IMR-90 (cell line): ENCODE results near the gene CRISPLD2. TPM values are rescaled to one million over a fixed set of nuclear protein-coding genes. Genes with fewer than 3 reads are reported as not detected.
A peak's percentile ranks its signal among the peaks of the same experiment; 100 is the strongest.

Experiments
- ATAC-seq: fragments of 200-7000 bp; cut with Tn5 transposase; 2 replicates; pipeline ENCODE4 v1.9.1; 2020; ENCODE audit warnings: low read depth, mild to moderate bottlenecking, moderate library complexity
- BruUV-seq: library from RNA; stranded (reverse); fragments of 400-500 nt; replicated peaks from 2 replicates; lab custom pipeline; 2021; lab: Mats Ljungman, UMichigan
- CTCF ChIA-PET: fragments of 300-600 bp; formaldehyde crosslinking; extraction: SDS; loops from one replicate; lab custom pipeline; 2021; ENCODE audit warnings: antibody characterized with exemption; lab: Yijun Ruan, JAX
- POLR2A ChIA-PET: fragments of 300-600 bp; sonication (Branson Sonifier 250); formaldehyde crosslinking; loops from one replicate; lab custom pipeline; 2022; ENCODE audit warnings: antibody characterized with exemption; ENCODE audit not compliant: unreplicated experiment; lab: Charles Lee
- DNase-seq: peaks from one replicate; pipeline ENCODE4 v3.0.0; 2013
- H2AFZ ChIP-seq: replicated peaks from 2 replicates; pipeline ENCODE3; 2013; ENCODE audit warnings: low read length, mild to moderate bottlenecking; ENCODE audit not compliant: poor library complexity
- H2AK5ac ChIP-seq: 2 replicates; pipeline ENCODE4 v1.6.1; 2013; ENCODE audit warnings: low read depth, low read length, inconsistent platforms
- H2AK9ac ChIP-seq: replicated peaks from 2 replicates; pipeline ENCODE3; 2013; ENCODE audit warnings: mild to moderate bottlenecking, low read depth, low read length, moderate library complexity; ENCODE audit not compliant: poor library complexity
- H2BK120ac ChIP-seq: 2 replicates; pipeline ENCODE4 v1.6.1; 2013; ENCODE audit warnings: low read depth, low read length, inconsistent platforms
- H2BK15ac ChIP-seq: 3 replicates; pipeline ENCODE4 v1.6.1; 2013; ENCODE audit warnings: low read depth, low read length, inconsistent platforms
- H2BK20ac ChIP-seq: 2 replicates; pipeline ENCODE4 v1.6.1; 2013; ENCODE audit warnings: low read depth, mild to moderate bottlenecking, inconsistent platforms, low read length, moderate library complexity
- H2BK5ac ChIP-seq: 2 replicates; pipeline ENCODE4 v1.6.1; 2013; ENCODE audit warnings: mild to moderate bottlenecking, low read depth, low read length, inconsistent platforms; ENCODE audit not compliant: poor library complexity, severe bottlenecking
- H3K14ac ChIP-seq: replicated peaks from 2 replicates; pipeline ENCODE4 v1.6.1; 2013; ENCODE audit warnings: low read depth, low read length, inconsistent platforms
- H3K18ac ChIP-seq: 2 replicates; pipeline ENCODE4 v1.6.1; 2013; ENCODE audit warnings: low read depth, low read length, control low read depth
- H3K23ac ChIP-seq: 2 replicates; pipeline ENCODE4 v1.6.1; 2013; ENCODE audit warnings: low read depth, low read length, inconsistent platforms
- H3K27ac ChIP-seq: 2 replicates; pipeline ENCODE4 v1.5.1; 2013; ENCODE audit warnings: mild to moderate bottlenecking, control low read depth, low read length; ENCODE audit not compliant: insufficient read depth
- H3K27me3 ChIP-seq: 2 replicates; pipeline ENCODE4 v1.6.1; 2013; ENCODE audit warnings: low read length; ENCODE audit not compliant: control insufficient read depth, insufficient read depth
- H3K36me3 ChIP-seq: 2 replicates; pipeline ENCODE4 v1.6.1; 2013; ENCODE audit warnings: low read length, mixed read lengths; ENCODE audit not compliant: control insufficient read depth, insufficient read depth
- H3K4ac ChIP-seq: 2 replicates; pipeline ENCODE4 v1.6.1; 2013; ENCODE audit warnings: low read depth, low read length, inconsistent platforms
- H3K4me1 ChIP-seq: 2 replicates; pipeline ENCODE4 v1.6.1; 2013; ENCODE audit warnings: low read length, mixed read lengths; ENCODE audit not compliant: control insufficient read depth, insufficient read depth
- H3K4me2 ChIP-seq: 2 replicates; pipeline ENCODE4 v1.6.1; 2013; ENCODE audit warnings: low read depth, mild to moderate bottlenecking, control low read depth, low read length, moderate library complexity
- H3K4me3 ChIP-seq: 2 replicates; pipeline ENCODE4 v1.5.1; 2013; ENCODE audit warnings: low read depth, mild to moderate bottlenecking, control low read depth, low read length, moderate library complexity; ENCODE audit not compliant: insufficient read depth
- H3K56ac ChIP-seq: 2 replicates; pipeline ENCODE4 v1.6.1; 2013; ENCODE audit warnings: low read length, inconsistent platforms; ENCODE audit not compliant: insufficient read depth; ENCODE audit errors: extremely low read depth
- H3K79me1 ChIP-seq, 2 experiments: 2 replicates each; pipeline ENCODE4 v1.6.1; 2013; ENCODE audit warnings: low read length in 2 of 2, inconsistent platforms in 1 of 2, low read depth in 1 of 2
- H3K9ac ChIP-seq: 2 replicates; pipeline ENCODE4 v1.6.1; 2013; ENCODE audit warnings: low read depth, low read length, control low read depth
- H3K9me1 ChIP-seq: 2 replicates; pipeline ENCODE4 v1.6.1; 2013; ENCODE audit warnings: low read length, inconsistent platforms; ENCODE audit not compliant: insufficient read depth
- H3K9me3 ChIP-seq: 2 replicates; pipeline ENCODE4 v1.6.1; 2013; ENCODE audit warnings: low read length; ENCODE audit not compliant: control insufficient read depth, insufficient read depth
- H4K20me1 ChIP-seq: 2 replicates; pipeline ENCODE4 v1.6.1; 2013; ENCODE audit warnings: low read length, inconsistent platforms; ENCODE audit not compliant: insufficient read depth
- H4K5ac ChIP-seq: 2 replicates; pipeline ENCODE4 v1.6.1; 2013; ENCODE audit warnings: mild to moderate bottlenecking, low read depth, low read length, control low read depth
- H4K8ac ChIP-seq, 2 experiments: 2 replicates each; pipeline ENCODE4 v1.6.1; 2013; ENCODE audit warnings: low read depth in 2 of 2, low read length in 2 of 2, control low read depth in 1 of 2, inconsistent platforms in 1 of 2
- H4K91ac ChIP-seq: 2 replicates; pipeline ENCODE4 v1.6.1; 2013; ENCODE audit warnings: low read depth, low read length, inconsistent platforms; ENCODE audit not compliant: insufficient read depth
- CEBPB ChIP-seq: IDR thresholded peaks from 2 replicates; pipeline ENCODE4 v1.6.1; 2012; ENCODE audit warnings: low read depth, low read length, improper control_type of control experiment
- MAFK ChIP-seq: IDR thresholded peaks from 2 replicates; pipeline ENCODE4 v1.6.1; 2012; ENCODE audit warnings: low read depth, low read length, improper control_type of control experiment
- RFX5 ChIP-seq: IDR thresholded peaks from 2 replicates; pipeline ENCODE4 v1.8.0; 2012; ENCODE audit warnings: low read depth, mild to moderate bottlenecking, low read length, moderate library complexity
- SMC3 ChIP-seq: fragments of 150-350 bp; IDR thresholded peaks from 2 replicates; pipeline ENCODE4 v1.6.1; 2016; ENCODE audit warnings: low read depth, mild to moderate bottlenecking, antibody characterized with exemption, low read length, moderate library complexity
- whole genome bisulfite sequencing, 2 experiments: methylation state at CpG; one replicate each; pipeline versions ENCODE4 v1.1.5 to v1.1.7; 2013; ENCODE audit warnings: missing lambda C conversion rate in 2 of 2; ENCODE audit not compliant: insufficient read length in 1 of 2; ENCODE audit errors: extremely low coverage in 2 of 2; 5-methylcytosine and 5-hydroxymethylcytosine counted together
- dilution Hi-C: fragments of 300-500 bp; cut with HindIII; formaldehyde crosslinking; loops from one replicate; pipeline ENCODE4 v1.14.3; 2018; ENCODE audit warnings: low sequenced_read_pairs; ENCODE audit not compliant: unreplicated experiment
- in situ Hi-C: fragments of 300-500 bp; cut with MboI; formaldehyde crosslinking; loops from 3 replicates; pipeline ENCODE4 v1.14.3; 2019; ENCODE audit warnings: low sequenced_read_pairs, inconsistent platforms, mixed read lengths
- intact Hi-C: fragments of 100-400 bp; cut with micrococcal nuclease; formaldehyde crosslinking; loops from 2 replicates; pipeline ENCODE4 v1.10.0; 2022
- polyA plus RNA-seq, 3 experiments: library from polyadenylated mRNA; depleted of rRNA; stranded (reverse); fragments of >200 nt; gene quantifications; 2 replicates each; pipeline ENCODE4 v1.2.3, GENCODE V29; 2012; ENCODE audit warnings: low replicate concordance in 1 of 3
- total RNA-seq: library from RNA; depleted of rRNA; stranded (reverse); fragments of >200 nt; gene quantifications from 2 replicates; pipeline ENCODE4 v1.2.3, GENCODE V29; 2012

The CRISPLD2 gene
- total and polyA plus RNA-seq, 2 of the 4 experiments (the other 2 are of a cell fraction) = 23.1 to 37.5 TPM

DNA sequence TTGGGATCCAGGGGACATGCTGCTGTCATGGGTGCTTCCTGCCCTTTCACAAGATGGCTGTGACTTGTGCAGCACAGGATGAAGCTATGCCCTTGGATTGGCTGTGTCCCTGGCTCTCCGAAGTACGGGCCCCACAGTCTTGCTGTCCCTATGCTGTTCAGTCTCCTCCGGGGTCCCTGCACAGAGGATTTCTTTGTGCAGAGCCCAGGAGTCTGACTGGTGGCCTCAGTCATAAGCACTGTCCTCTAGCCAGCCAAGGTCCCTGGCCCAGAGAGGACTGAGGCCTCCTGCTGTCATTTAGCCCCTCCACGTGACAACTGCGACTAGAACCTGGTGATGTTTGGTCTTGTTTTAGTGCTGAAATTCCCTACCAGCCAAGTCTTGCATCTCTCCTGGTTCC lies 42.4 kb upstream of the CRISPLD2 start:
- Histone ChIP-seq H2BK5ac (no peak overlapping the region), H3K4me3 (no peak overlapping the region), H4K91ac (no peak overlapping the region), H4K20me1 (no peaks in the 10 kb centered on the region), H2BK20ac (no peak overlapping the region), H4K8ac (no peak overlapping the region), H3K56ac (no peak overlapping the region), H3K23ac (no peak overlapping the region), H3K14ac (no peak overlapping the region), H2BK15ac (no peak overlapping the region), H3K36me3 (peaks cover 48% of the 10 kb centered on the region), H3K18ac (no peak overlapping the region), H3K4ac (no peak overlapping the region), H3K79me1 (peaks cover 16 to 38% of the 10 kb centered on the region in 2 experiments), H2BK120ac (no peak overlapping the region), H2AK5ac (peak overlapping the region; percentile 21; the same call in 1 of the 2 replicates), H3K4me1 (peaks cover 6% of the 10 kb centered on the region), H3K9ac (no peak overlapping the region), H2AK9ac (no peak overlapping the region), H4K5ac (no peak overlapping the region), H3K27ac (no peak overlapping the region), H3K9me3 (no peaks in the 10 kb centered on the region), H2AFZ (no peak overlapping the region), H3K27me3 (no peaks in the 10 kb centered on the region), H3K4me2 (no peak overlapping the region), H3K9me1 (no peaks in the 10 kb centered on the region)
- ChIA-PET POLR2A (no interaction called here), CTCF (no interaction called here)
- intact Hi-C loops (no loop called here), dilution Hi-C loops (no loop called here), in situ Hi-C loops (no loop called here)
- BruUV-seq = no TSS peak
- no peak for DNase-seq
- no peak for TF ChIP-seq SMC3
- TF ChIP-seq CEBPB = no peak
- TF ChIP-seq RFX5 = no peak
- TF ChIP-seq MAFK = no peak
- WGBS, 2 experiments = 100% methylated on average over 3 of the region's 5 CpGs; no CpG with 5 or more reads in 1 of the 2 experiments
- no peak for ATAC-seq
